Measurements from ENCODE around the gene CLIC4.
"Not testable (repeated sequence)": the region's sequence is repeated elsewhere in the genome, so short reads cannot be mapped to it uniquely, and the experiment has no call there.

CLIC4 gene

GRCh38 chr1:24744911-24745710, at the start of gene CLIC4:
TSS of gene CLIC4 (plus strand) at chr1:24745447. CDS start at chr1:24745554, 107 bp downstream.
- DNase-seq (ENCODE audit: low read depth): peak; percentile 89

- no peak for DNase-seq (ENCODE audit: low read depth)
Observed at GRCh38 chr1:24696041-24696755, 49.0 kb upstream of the CLIC4 start.

DNA sequence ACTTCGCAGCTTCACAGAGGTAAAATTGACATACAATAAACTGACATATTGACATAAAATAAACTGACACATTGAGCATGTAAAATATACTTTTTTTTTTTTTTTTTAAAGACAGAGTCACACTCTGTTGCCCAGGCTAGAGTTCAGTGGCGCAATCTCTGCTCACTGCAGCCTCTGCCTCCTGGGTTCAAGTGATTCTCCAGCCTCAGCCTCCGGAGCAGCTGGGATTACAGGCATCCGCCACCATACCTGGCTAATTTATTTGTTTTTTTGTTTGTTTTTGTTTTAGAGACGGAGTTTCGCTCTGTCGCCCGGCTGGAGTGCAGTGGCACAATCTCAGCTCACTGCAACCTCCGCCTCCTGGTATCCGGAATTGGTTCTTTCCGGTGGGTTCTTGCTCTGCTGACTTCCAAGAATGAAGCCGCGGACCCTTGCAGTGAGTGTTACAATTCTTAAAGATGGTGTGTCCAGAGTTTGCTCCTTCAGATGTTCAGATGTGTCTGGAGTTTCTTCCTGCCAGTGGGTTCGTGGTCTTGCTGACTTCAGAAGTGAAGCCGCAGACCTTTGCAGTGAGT, 48.4 kb upstream of the CLIC4 start:
- no peak for DNase-seq (ENCODE audit: low read depth)

DNA sequence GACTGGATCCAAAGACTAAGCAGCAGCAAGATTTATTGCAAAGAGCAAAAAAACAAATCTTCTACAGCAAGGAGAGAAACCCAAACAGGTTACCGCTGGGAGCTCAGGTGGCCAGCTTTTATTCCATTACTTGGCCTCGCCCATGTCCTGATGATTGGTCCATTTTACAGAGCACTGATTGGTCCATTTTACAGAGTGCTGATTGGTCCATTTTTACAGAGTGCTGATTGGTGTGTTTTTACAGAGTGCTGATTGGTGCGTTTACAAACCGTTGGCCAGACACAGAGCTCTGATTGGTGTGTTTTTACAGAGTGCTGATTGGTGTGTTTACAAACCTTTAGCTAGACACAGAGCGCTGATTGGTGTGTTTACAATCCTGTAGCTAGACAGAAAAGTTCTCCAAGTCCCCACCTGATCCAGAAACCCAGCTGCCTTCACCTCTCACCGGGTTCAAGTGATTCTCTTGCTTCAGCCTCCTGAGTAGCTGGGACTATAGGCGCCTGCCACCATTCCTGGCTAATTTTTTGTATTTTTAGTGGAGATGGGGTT, 47.7 kb upstream of the CLIC4 start:
- not testable (repeated sequence) for DNase-seq (ENCODE audit: low read depth)

DNA sequence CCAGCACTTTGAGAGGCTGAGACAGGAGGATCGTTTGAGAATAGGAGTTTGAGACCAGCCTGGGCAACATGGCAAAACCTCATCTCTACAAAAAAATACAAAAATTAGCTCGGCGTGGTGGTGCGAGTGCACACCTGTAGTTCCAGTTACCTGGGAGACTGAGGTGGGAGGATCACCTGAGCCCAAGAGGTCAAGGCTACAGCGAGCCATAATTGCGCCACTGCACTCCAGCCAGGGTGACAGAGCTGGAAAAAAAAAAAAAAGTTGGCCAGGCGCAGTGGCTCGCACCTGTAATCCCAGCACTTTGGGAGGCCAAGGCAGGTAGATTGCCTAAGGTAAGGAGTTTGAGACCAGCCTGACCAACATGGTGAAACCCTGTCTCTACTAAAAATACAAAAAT, 46.9 kb upstream of the CLIC4 start:
- not testable (repeated sequence) for DNase-seq (ENCODE audit: low read depth)

GRCh38 chr1:24699628-24700027, 45.6 kb upstream of the CLIC4 start:
- DNase-seq (ENCODE audit: low read depth): no peak

GRCh38 chr1:24702511-24703293, 42.5 kb upstream of the CLIC4 start:
- DNase-seq (ENCODE audit: low read depth): no peak

GRCh38 chr1:24704411-24705259, 40.6 kb upstream of the CLIC4 start:
- no peak for DNase-seq (ENCODE audit: low read depth)

GRCh38 chr1:24705260-24706073, 39.8 kb upstream of the CLIC4 start:
- DNase-seq (ENCODE audit: low read depth): no peak

GRCh38 chr1:24706074-24706389, 39.2 kb upstream of the CLIC4 start:
- DNase-seq (ENCODE audit: low read depth): not testable (repeated sequence)

GRCh38 chr1:24707687-24708086, 37.6 kb upstream of the CLIC4 start:
- DNase-seq (ENCODE audit: low read depth): no peak

- no peak for DNase-seq (ENCODE audit: low read depth)
Observed at GRCh38 chr1:24708938-24709337, 36.3 kb upstream of the CLIC4 start.

- no peak for DNase-seq (ENCODE audit: low read depth)
Observed at GRCh38 chr1:24709791-24710441, 35.3 kb upstream of the CLIC4 start.

GRCh38 chr1:24711329-24711728, 33.9 kb upstream of the CLIC4 start:
- no peak for DNase-seq (ENCODE audit: low read depth)

DNA sequence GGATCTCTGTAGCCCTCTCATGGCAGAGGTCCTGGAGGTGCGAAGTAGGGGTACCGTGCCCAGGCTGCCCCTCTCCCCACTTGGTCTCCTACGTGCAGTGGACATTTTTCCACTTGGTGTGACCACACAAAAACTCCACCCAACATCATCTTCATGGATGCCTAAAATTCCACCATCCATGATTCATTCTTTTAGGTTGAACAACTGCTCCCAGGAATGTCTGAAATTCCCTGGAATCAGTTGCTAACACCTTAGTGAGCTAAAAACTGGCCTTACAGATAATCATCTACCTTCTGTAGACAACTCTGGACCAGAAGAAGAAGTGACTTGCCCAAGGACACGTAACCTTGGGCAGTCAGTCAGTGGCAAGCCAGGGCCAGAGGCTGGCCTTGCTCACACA, 32.1 kb upstream of the CLIC4 start:
- no peak for DNase-seq (ENCODE audit: low read depth)

GRCh38 chr1:24713736-24714135, 31.5 kb upstream of the CLIC4 start:
- no peak for DNase-seq (ENCODE audit: low read depth)

- DNase-seq (ENCODE audit: low read depth): no peak
Observed at GRCh38 chr1:24714859-24715520, 30.3 kb upstream of the CLIC4 start.

DNA sequence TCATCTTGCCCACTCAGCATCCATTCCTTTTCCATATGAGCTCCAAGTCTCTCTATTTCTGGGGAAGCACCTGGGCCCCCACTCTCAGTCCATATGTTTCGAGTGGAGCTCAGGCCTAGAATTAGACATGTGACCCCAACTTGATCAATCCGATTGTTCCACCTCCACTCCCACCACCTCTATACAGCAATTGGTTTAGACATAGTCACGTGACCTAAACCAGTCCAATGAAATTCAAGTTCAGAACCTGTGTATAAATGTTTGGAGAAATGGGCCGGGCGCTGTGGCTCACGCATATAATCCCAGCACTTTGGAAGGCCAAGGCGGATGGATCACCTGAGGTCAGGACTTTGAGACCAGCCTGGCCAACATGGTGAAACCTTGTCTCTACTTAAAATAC, 29.6 kb upstream of the CLIC4 start:
- no peak for DNase-seq (ENCODE audit: low read depth)
